Osteocyte (in vitro differentiated cells): Measurements from ENCODE around the gene SMIM7. TPM values are rescaled to one million over a fixed set of nuclear protein-coding genes. Genes with fewer than 3 reads are reported as not detected.

Experiments used
- DNase-seq: peaks from one replicate; pipeline ENCODE4 v3.0.0; 2021; ENCODE audit warnings: mixed read lengths; ENCODE audit not compliant: unreplicated experiment; ENCODE audit errors: extremely low spot score
- H3K27ac Mint-ChIP-seq: one replicate; pipeline ENCODE4 v1.8.0; 2021; ENCODE audit warnings: mild to moderate bottlenecking, mixed read lengths; ENCODE audit not compliant: unreplicated experiment
- H3K27me3 Mint-ChIP-seq: one replicate; pipeline ENCODE4 v1.8.0; 2021; ENCODE audit warnings: mixed read lengths; ENCODE audit not compliant: unreplicated experiment
- H3K36me3 Mint-ChIP-seq: one replicate; pipeline ENCODE4 v1.8.0; 2021; ENCODE audit warnings: mixed read lengths; ENCODE audit not compliant: unreplicated experiment
- H3K4me1 Mint-ChIP-seq: one replicate; pipeline ENCODE4 v1.8.0; 2021; ENCODE audit warnings: mixed read lengths; ENCODE audit not compliant: unreplicated experiment
- H3K4me3 Mint-ChIP-seq: one replicate; pipeline ENCODE4 v1.8.0; 2021; ENCODE audit warnings: mild to moderate bottlenecking, moderate library complexity, mixed read lengths; ENCODE audit not compliant: unreplicated experiment
- H3K9me3 Mint-ChIP-seq: one replicate; pipeline ENCODE4 v1.8.0; 2021; ENCODE audit warnings: mixed read lengths; ENCODE audit not compliant: unreplicated experiment
- CTCF ChIP-seq: fragments of 200-600 bp; sonication (generic); IDR thresholded peaks from 2 replicates; pipeline ENCODE4 v1.5.0; 2021; ENCODE audit warnings: antibody characterized with exemption, mild to moderate bottlenecking, moderate library complexity
- total RNA-seq: library from RNA; stranded (reverse); gene quantifications from 2 replicates; pipeline ENCODE4 v1.2.1, GENCODE V29; 2021

SMIM7 gene
- total RNA-seq, 1 donor from 2014 or later: 60.5 TPM

GRCh38 chr19:16650821-16651220 lies 9.1 kb downstream of the SMIM7 start:
- TF ChIP-seq CTCF: no peak
- Mint-ChIP-seq H3K27ac (no peak overlapping the region), H3K4me1 (peaks cover 1% of the 10 kb centered on the region), H3K9me3 (no peaks in the 10 kb centered on the region), H3K27me3 (no peaks in the 10 kb centered on the region), H3K36me3 (peaks cover 39% of the 10 kb centered on the region), H3K4me3 (no peak overlapping the region)
- no peak for DNase-seq

GRCh38 chr19:16649734-16650133 lies 10.2 kb downstream of the SMIM7 start:
- Mint-ChIP-seq H3K4me3 (no peak overlapping the region), H3K36me3 (peaks cover 38% of the 10 kb centered on the region), H3K4me1 (peaks cover 1% of the 10 kb centered on the region), H3K9me3 (no peaks in the 10 kb centered on the region), H3K27me3 (no peaks in the 10 kb centered on the region), H3K27ac (no peak overlapping the region)
- DNase-seq: no peak
- no peak for TF ChIP-seq CTCF

GRCh38 chr19:16645140-16645539 lies 14.8 kb downstream of the SMIM7 start:
- no peak for DNase-seq
- H3K27ac Mint-ChIP-seq: no peak overlapping the region

GRCh38 chr19:16641695-16642094 lies 18.2 kb downstream of the SMIM7 start:
- DNase-seq: no peak
- H3K9me3 Mint-ChIP-seq: no peaks in the 10 kb centered on the region
- no peaks in the 10 kb centered on the region for H3K27me3 Mint-ChIP-seq
- H3K4me1 Mint-ChIP-seq: peaks cover 7% of the 10 kb centered on the region
- no peak overlapping the region for H3K27ac Mint-ChIP-seq
- TF ChIP-seq CTCF: no peak
- H3K4me3 Mint-ChIP-seq: no peak overlapping the region
- H3K36me3 Mint-ChIP-seq: peaks cover 32% of the 10 kb centered on the region

More at GRCh38 chr19:16645140-16645539, 14.8 kb downstream of the SMIM7 start:
- Mint-ChIP-seq H3K27me3 (no peaks in the 10 kb centered on the region), H3K4me3 (no peak overlapping the region), H3K4me1 (peaks cover 1% of the 10 kb centered on the region), H3K36me3 (peaks cover 37% of the 10 kb centered on the region), H3K9me3 (no peaks in the 10 kb centered on the region)
- TF ChIP-seq CTCF: no peak

GRCh38 chr19:16640951-16641350 lies 19.0 kb downstream of the SMIM7 start:
- Mint-ChIP-seq H3K4me3 (no peak overlapping the region), H3K4me1 (peaks cover 7% of the 10 kb centered on the region), H3K36me3 (peaks cover 34% of the 10 kb centered on the region), H3K27ac (no peak overlapping the region), H3K27me3 (no peaks in the 10 kb centered on the region), H3K9me3 (no peaks in the 10 kb centered on the region)
- TF ChIP-seq CTCF: no peak
- DNase-seq: no peak
